ENCODE results near the gene TUBA4B. TPM values are rescaled to one million over a fixed set of nuclear protein-coding genes. Genes with fewer than 3 reads are reported as not detected.

The TUBA4B gene
- total RNA-seq, 2 experiments from 2014 or later = not detected

GRCh38 chr2:219228041-219228910 lies 24.8 kb upstream of the TUBA4B start:
- H3K9me3 ChIP-seq (ENCODE audit: low read length) = no peaks in the 10 kb centered on the region
- peak overlapping the region; percentile 32; the same call in 1 of the 2 replicates for H2AFZ ChIP-seq (ENCODE audit: low read length)
- peaks cover 19% of the 10 kb centered on the region; the same call in 1 of the 2 replicates for H3K79me2 ChIP-seq (ENCODE audit: insufficient read depth, low read depth, low read length)
- no peaks in the 10 kb centered on the region for H4K20me1 ChIP-seq (ENCODE audit: insufficient read depth, low read length)
- peaks cover 16% of the 10 kb centered on the region for H3K4me1 ChIP-seq (ENCODE audit: insufficient read depth, low read length, poor library complexity, severe bottlenecking)
- no TSS peak for BruUV-seq (replicated peaks)
- H3K9me2 ChIP-seq (ENCODE audit: insufficient read depth, low read length) = no peaks in the 10 kb centered on the region
- peak overlapping the region; percentile 87 for H3K4me3 ChIP-seq (ENCODE audit: low read depth, low read length, poor library complexity, severe bottlenecking)
- no peak for TF ChIP-seq EZH2phosphoT487 (IDR thresholded peaks at IDR 0.05; ENCODE audit: borderline replicate concordance, low read depth, low read length)
- TF ChIP-seq CTCF (conservative IDR thresholded peaks at IDR 0.05; ENCODE audit: low read length) = no peak
- H3K36me3 ChIP-seq (ENCODE audit: insufficient read depth, low read length) = peaks cover 51% of the 10 kb centered on the region
- intact Hi-C loops (cut with micrococcal nuclease; ENCODE audit: unreplicated experiment) = no loop called here
- ChIA-PET CTCF (ENCODE audit: unreplicated experiment) (interaction anchor here (0.6 kb wide), 1 partner anchor 373 kb away, joined by 3 read pairs; no protein-coding TSS in a partner anchor), POLR2A (interaction anchor here (0.8 to 6.0 kb wide), 5 partner anchors 20 to 67 kb away, joined by 3 to 28 read pairs (median 3); partner anchors contain the start of gene ZFAND2B)
- no peak overlapping the region for H3K27ac ChIP-seq (ENCODE audit: low read depth, low read length, poor library complexity, severe bottlenecking)
- H3K4me2 ChIP-seq (ENCODE audit: low read length) = peak overlapping the region; percentile 99
- no peak for DNase-seq (ENCODE audit: low spot score)

- ChIA-PET CTCF (ENCODE audit: unreplicated experiment) (no interaction called here), POLR2A (interaction anchor here (0.5 to 6.0 kb wide), 9 partner anchors 13 to 166 kb away, joined by 3 to 28 read pairs (median 5); partner anchors contain the start of genes DNPEP, GLB1L, STK16 and TUBA4A)
- no peaks in the 10 kb centered on the region for H3K9me3 ChIP-seq (ENCODE audit: low read length)
- H3K9me2 ChIP-seq (ENCODE audit: insufficient read depth, low read length) = no peaks in the 10 kb centered on the region
- DNase-seq (ENCODE audit: low spot score) = no peak
- peaks cover 51% of the 10 kb centered on the region for H3K36me3 ChIP-seq (ENCODE audit: insufficient read depth, low read length)
- TF ChIP-seq CTCF (conservative IDR thresholded peaks at IDR 0.05; ENCODE audit: low read length) (no peak), EZH2phosphoT487 (IDR thresholded peaks at IDR 0.05; ENCODE audit: borderline replicate concordance, low read depth, low read length) (no peak)
- peak overlapping the region; percentile 99 for H3K4me2 ChIP-seq (ENCODE audit: low read length)
- peak overlapping the region; percentile 87 for H3K4me3 ChIP-seq (ENCODE audit: low read depth, low read length, poor library complexity, severe bottlenecking)
- no TSS peak for BruUV-seq (replicated peaks)
- intact Hi-C loops (cut with micrococcal nuclease; ENCODE audit: unreplicated experiment) = loop anchor here (1.0 kb wide), 6 partner anchors 20 to 159 kb away; partner anchors contain the start of genes DNAJB2, NHEJ1, RETREG2 and ZFAND2B
- H3K27ac ChIP-seq (ENCODE audit: low read depth, low read length, poor library complexity, severe bottlenecking) = peak overlapping the region; percentile 76
- H3K4me1 ChIP-seq (ENCODE audit: insufficient read depth, low read length, poor library complexity, severe bottlenecking) = peaks cover 16% of the 10 kb centered on the region
- peaks cover 19% of the 10 kb centered on the region; the same call in 1 of the 2 replicates for H3K79me2 ChIP-seq (ENCODE audit: insufficient read depth, low read depth, low read length)
- no peaks in the 10 kb centered on the region for H4K20me1 ChIP-seq (ENCODE audit: insufficient read depth, low read length)
- H2AFZ ChIP-seq (ENCODE audit: low read length) = peak overlapping the region; percentile 32; the same call in 1 of the 2 replicates
Measured at GRCh38 chr2:219228911-219229304, 24.1 kb upstream of the TUBA4B start.
